Tibial artery (tissue), 4 donors: ENCODE results near the gene CAV3.

ENCODE experiments used
- DNase-seq, 2 donors: peaks; one replicate each; pipeline ENCODE4 v3.0.0-alpha.2; 2019
- H3K27ac ChIP-seq, 2 donors: fragments of 200-600 bp; sonication (generic) in 1 of 2; 1 replicate in 1 of 2; 2 replicates in 1 of 2; pipeline ENCODE4 v1.5.1; 2018 to 2019; ENCODE audit warnings: mild to moderate bottlenecking in 1 of 2
- H3K27me3 ChIP-seq, 2 donors: fragments of 200-600 bp; sonication (generic) in 1 of 2; one replicate each; pipeline versions ENCODE4 v1.5.1 to v1.6.0; 2016 to 2019
- H3K36me3 ChIP-seq, 3 donors: fragments of 200-600 bp; sonication (generic) in 2 of 3; one replicate each; pipeline ENCODE4 v1.5.1; 2016 to 2019; ENCODE audit warnings: mild to moderate bottlenecking in 2 of 3
- H3K4me1 ChIP-seq, 4 donors: fragments of 200-600 bp; sonication (generic) in 2 of 4; 1 replicate in 3 of 4; 2 replicates in 1 of 4; pipeline ENCODE4 v1.5.1; 2016 to 2019
- H3K4me3 ChIP-seq, 2 donors: fragments of 200-600 bp; sonication (generic) in 1 of 2; 1 replicate in 1 of 2; 2 replicates in 1 of 2; pipeline ENCODE4 v1.5.1; 2018 to 2019; ENCODE audit warnings: mild to moderate bottlenecking in 2 of 2
- H3K9me3 ChIP-seq, 3 donors: fragments of 200-600 bp; sonication (generic) in 1 of 3; one replicate each; pipeline ENCODE4 v1.5.1; 2016 to 2019
- intact Hi-C: fragments of 100-400 bp; cut with DNase I; formaldehyde crosslinking; loops from one replicate; pipeline ENCODE4 v1.15.0; 2023; ENCODE audit warnings: low total_unique reads
- TF ChIP-seq, protein P1 (sequence below), 2 experiments: fragments of 200-600 bp in 1 of 2; fragments of 450-650 bp in 1 of 2; IDR thresholded peaks; one replicate each; pipeline ENCODE4 v1.5.1; 2017 to 2019; ENCODE audit warnings: antibody characterized with exemption in 2 of 2, mild to moderate bottlenecking in 1 of 2, moderate library complexity in 1 of 2

CAV3 gene

GRCh38 chr3:8743021-8743601 lies 9.5 kb downstream of the CAV3 start:
- TF ChIP-seq, protein P1, sequence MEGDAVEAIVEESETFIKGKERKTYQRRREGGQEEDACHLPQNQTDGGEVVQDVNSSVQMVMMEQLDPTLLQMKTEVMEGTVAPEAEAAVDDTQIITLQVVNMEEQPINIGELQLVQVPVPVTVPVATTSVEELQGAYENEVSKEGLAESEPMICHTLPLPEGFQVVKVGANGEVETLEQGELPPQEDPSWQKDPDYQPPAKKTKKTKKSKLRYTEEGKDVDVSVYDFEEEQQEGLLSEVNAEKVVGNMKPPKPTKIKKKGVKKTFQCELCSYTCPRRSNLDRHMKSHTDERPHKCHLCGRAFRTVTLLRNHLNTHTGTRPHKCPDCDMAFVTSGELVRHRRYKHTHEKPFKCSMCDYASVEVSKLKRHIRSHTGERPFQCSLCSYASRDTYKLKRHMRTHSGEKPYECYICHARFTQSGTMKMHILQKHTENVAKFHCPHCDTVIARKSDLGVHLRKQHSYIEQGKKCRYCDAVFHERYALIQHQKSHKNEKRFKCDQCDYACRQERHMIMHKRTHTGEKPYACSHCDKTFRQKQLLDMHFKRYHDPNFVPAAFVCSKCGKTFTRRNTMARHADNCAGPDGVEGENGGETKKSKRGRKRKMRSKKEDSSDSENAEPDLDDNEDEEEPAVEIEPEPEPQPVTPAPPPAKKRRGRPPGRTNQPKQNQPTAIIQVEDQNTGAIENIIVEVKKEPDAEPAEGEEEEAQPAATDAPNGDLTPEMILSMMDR (IDR thresholded peaks at IDR 0.05), result no peak
- H3K4me1 ChIP-seq, result peaks cover 0 to 9% (median 3%) of the 10 kb centered on the region in 4 donors
- no peaks in the 10 kb centered on the region for H3K27me3 ChIP-seq
- no peak overlapping the region for H3K4me3 ChIP-seq
- no peaks in the 10 kb centered on the region for H3K9me3 ChIP-seq
- DNase-seq, result peak in 1 of 2 donors; percentile 13
- intact Hi-C loops, result no loop called here
- H3K27ac ChIP-seq, result no peak overlapping the region
- no peaks in the 10 kb centered on the region for H3K36me3 ChIP-seq

DNA sequence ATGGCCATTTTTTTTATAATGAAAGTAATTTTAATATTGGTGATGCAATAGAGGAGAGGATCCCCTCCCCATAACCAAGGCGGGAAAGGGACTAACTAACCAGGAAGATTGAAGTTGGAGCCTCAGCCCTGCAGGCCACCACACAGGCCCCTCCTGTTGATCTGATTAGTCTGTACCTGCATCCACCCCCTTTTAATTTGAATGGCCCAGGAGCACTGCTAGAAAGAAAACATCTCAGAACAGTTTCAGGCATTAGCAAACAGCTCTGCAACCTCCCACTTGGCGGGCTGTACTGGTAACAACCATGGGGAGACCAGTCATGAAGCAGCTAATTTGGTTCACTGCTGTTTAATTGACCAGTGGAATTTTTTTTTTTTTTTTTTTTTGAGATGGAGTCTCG lies 10.3 kb downstream of the CAV3 start:
- intact Hi-C loops, result no loop called here
- TF ChIP-seq, protein P1 (IDR thresholded peaks at IDR 0.05), result no peak
- Histone ChIP-seq H3K36me3 (no peaks in the 10 kb centered on the region), H3K9me3 (no peaks in the 10 kb centered on the region), H3K4me1 (peaks cover 0 to 9% (median 3%) of the 10 kb centered on the region in 4 donors), H3K4me3 (no peak overlapping the region), H3K27ac (no peak overlapping the region), H3K27me3 (no peaks in the 10 kb centered on the region)
- DNase-seq, result peak in 1 of 2 donors; percentile 7

DNA sequence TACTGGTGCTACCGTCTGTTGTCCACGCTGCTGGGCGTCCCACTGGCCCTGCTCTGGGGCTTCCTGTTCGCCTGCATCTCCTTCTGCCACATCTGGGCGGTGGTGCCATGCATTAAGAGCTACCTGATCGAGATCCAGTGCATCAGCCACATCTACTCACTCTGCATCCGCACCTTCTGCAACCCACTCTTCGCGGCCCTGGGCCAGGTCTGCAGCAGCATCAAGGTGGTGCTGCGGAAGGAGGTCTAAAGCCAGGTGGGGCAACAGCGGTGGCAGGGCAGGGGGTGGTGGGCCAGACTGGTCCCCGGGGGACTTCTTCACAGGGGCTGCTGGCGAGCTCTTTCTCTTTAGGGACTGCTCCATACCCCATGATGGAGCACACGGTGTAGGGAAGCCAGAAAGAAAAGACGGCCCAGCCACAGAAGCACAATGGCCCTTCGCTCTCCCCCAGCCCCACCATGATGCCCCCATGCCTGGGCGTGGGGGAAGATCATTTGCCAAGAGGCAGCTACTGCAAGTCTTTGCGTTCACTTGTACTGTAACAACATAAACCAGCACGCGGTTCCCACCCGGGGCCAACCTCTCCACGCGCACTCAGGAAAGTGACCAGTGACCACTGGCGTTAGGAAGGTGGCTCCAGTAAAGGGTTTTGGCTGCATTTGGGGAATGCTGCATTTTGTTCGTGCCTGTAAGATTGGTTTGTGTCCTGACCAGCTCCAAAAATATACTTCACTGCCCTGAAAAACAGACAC lies 12.2 kb downstream of the CAV3 start:
- Histone ChIP-seq H3K27ac (no peak overlapping the region), H3K27me3 (no peaks in the 10 kb centered on the region), H3K9me3 (no peaks in the 10 kb centered on the region), H3K4me3 (no peak overlapping the region), H3K4me1 (peaks cover 0 to 9% (median under 1%) of the 10 kb centered on the region in 4 donors), H3K36me3 (no peaks in the 10 kb centered on the region)
- intact Hi-C loops, result no loop called here
- peak in 1 of 2 donors; percentile 58 for DNase-seq
- TF ChIP-seq, protein P1 (IDR thresholded peaks at IDR 0.05), result no peak

GRCh38 chr3:8746780-8747345 lies 13.3 kb downstream of the CAV3 start:
- intact Hi-C loops, result no loop called here
- no peaks in the 10 kb centered on the region for H3K36me3 ChIP-seq
- peak in 1 of 2 donors; percentile 5 for DNase-seq
- no peaks in the 10 kb centered on the region for H3K9me3 ChIP-seq
- peaks cover 0 to 1% (median 0%) of the 10 kb centered on the region in 4 donors for H3K4me1 ChIP-seq
- no peak overlapping the region for H3K4me3 ChIP-seq
- H3K27ac ChIP-seq, result no peak overlapping the region
- TF ChIP-seq, protein P1 (IDR thresholded peaks at IDR 0.05), result no peak
- H3K27me3 ChIP-seq, result no peaks in the 10 kb centered on the region

DNA sequence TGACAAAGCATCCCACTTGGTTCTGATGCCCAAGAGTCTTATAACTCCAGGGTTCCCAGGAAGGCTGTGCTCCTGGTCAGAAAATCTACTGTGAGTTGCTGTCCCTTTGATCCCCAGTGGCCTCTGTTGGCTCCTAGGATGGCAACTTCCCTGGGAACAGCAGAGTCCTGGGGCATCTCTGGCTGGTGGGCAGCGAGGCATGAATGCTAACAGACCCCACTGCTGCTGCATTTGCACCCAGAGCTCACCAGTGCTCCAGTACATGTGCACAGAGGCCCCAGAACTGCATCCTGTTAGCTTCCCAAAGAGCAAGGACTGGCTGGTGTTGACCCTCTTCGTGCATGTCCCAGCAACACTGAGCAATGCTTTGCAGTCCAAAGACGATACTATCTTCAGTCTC lies 15.7 kb downstream of the CAV3 start:
- H3K4me1 ChIP-seq, result no peaks in the 10 kb centered on the region
- no peak overlapping the region for H3K27ac ChIP-seq
- H3K27me3 ChIP-seq, result no peaks in the 10 kb centered on the region
- TF ChIP-seq, protein P1 (IDR thresholded peaks at IDR 0.05), result no peak
- peak in 1 of 2 donors; percentile 48 for DNase-seq
- no peak overlapping the region for H3K4me3 ChIP-seq
- H3K36me3 ChIP-seq, result no peaks in the 10 kb centered on the region
- intact Hi-C loops, result no loop called here
- no peaks in the 10 kb centered on the region for H3K9me3 ChIP-seq
